CD4-positive, alpha-beta T cell (primary cell): Measurements from ENCODE around the gene BTN1A1. TPM values are rescaled to one million over a fixed set of nuclear protein-coding genes. Genes with fewer than 3 reads are reported as not detected.

Source experiments
- ATAC-seq: fragments of 200-7000 bp; cut with Tn5 transposase; one replicate; pipeline ENCODE4 v1.10.0; 2022; ENCODE audit warnings: mild to moderate bottlenecking; ENCODE audit not compliant: poor library complexity
- CTCF ChIA-PET: fragments of 350-600 bp; sonication (Branson Sonifier 250); formaldehyde crosslinking; loops from one replicate; lab custom pipeline; 2021; ENCODE audit warnings: antibody characterized with exemption, inconsistent platforms; lab: Charles Lee
- POLR2A ChIA-PET: fragments of 350-600 bp; sonication (Branson Sonifier 250); formaldehyde crosslinking; loops from one replicate; lab custom pipeline; 2021; ENCODE audit warnings: antibody characterized with exemption, inconsistent platforms; lab: Charles Lee
- DNase-seq, 14 experiments: peaks; one replicate each; pipeline ENCODE4 v3.0.0-alpha.2; 2013 to 2020; ENCODE audit warnings: mixed read lengths in 2 of 14
- H3K27ac ChIP-seq, 2 donors: one replicate each; pipeline versions ENCODE4 v1.5.1 to v1.7.0; 2013; ENCODE audit warnings: low read length in 2 of 2, low read depth in 1 of 2, mild to moderate bottlenecking in 1 of 2
- H3K27me3 ChIP-seq, 2 experiments: 1 replicate in 1 of 2; 2 replicates in 1 of 2; pipeline versions ENCODE4 v1.6.1 to v1.7.0; 2013; ENCODE audit warnings: low read length in 2 of 2, control low read depth in 1 of 2, mild to moderate bottlenecking in 1 of 2, moderate library complexity in 1 of 2; ENCODE audit not compliant: insufficient read depth in 2 of 2, control insufficient read depth in 1 of 2
- H3K36me3 ChIP-seq: one replicate; pipeline ENCODE4 v1.6.1; 2013; ENCODE audit warnings: low read length, control low read depth; ENCODE audit not compliant: insufficient read depth
- H3K4me1 ChIP-seq: one replicate; pipeline ENCODE4 v1.6.1; 2013; ENCODE audit warnings: low read length, control low read depth; ENCODE audit not compliant: insufficient read depth
- H3K4me3 ChIP-seq: one replicate; pipeline ENCODE4 v1.5.1; 2013; ENCODE audit warnings: mild to moderate bottlenecking, low read length, moderate library complexity
- H3K9me3 ChIP-seq, 2 experiments: 1 replicate in 1 of 2; 2 replicates in 1 of 2; pipeline versions ENCODE4 v1.6.1 to v1.7.0; 2013; ENCODE audit warnings: low read length in 2 of 2, mild to moderate bottlenecking in 2 of 2, control low read depth in 1 of 2, moderate library complexity in 1 of 2; ENCODE audit not compliant: control insufficient read depth in 1 of 2, insufficient read depth in 1 of 2
- H3K27ac Mint-ChIP-seq: one replicate; pipeline ENCODE4 v1.8.0; 2020; ENCODE audit warnings: mixed read lengths
- H3K27me3 Mint-ChIP-seq: one replicate; pipeline ENCODE4 v1.8.0; 2021; ENCODE audit warnings: mixed read lengths
- H3K36me3 Mint-ChIP-seq: one replicate; pipeline ENCODE4 v1.8.0; 2021; ENCODE audit warnings: low read depth, mixed read lengths
- H3K4me1 Mint-ChIP-seq: one replicate; pipeline ENCODE4 v1.8.0; 2021; ENCODE audit warnings: low read depth, mixed read lengths
- H3K4me3 Mint-ChIP-seq: one replicate; pipeline ENCODE4 v1.8.0; 2020; ENCODE audit warnings: mild to moderate bottlenecking, mixed read lengths
- H3K9me3 Mint-ChIP-seq: one replicate; pipeline ENCODE4 v1.8.0; 2020; ENCODE audit warnings: mixed read lengths
- CTCF ChIP-seq: fragments of 200-600 bp; IDR thresholded peaks from one replicate; pipeline ENCODE4 v1.8.0; 2022; ENCODE audit warnings: antibody characterized with exemption, mild to moderate bottlenecking
- intact Hi-C, 2 experiments: fragments of 100-400 bp; cut with DNase I in 1 of 2; cut with micrococcal nuclease in 1 of 2; formaldehyde crosslinking; loops; one replicate each; pipeline versions ENCODE4 v1.15.1 to v1.9.0; 2023 to 2025; cut with DNase I, micrococcal nuclease
- total RNA-seq, 174 experiments: library from RNA in 2 of 174; stranded (reverse) in 2 of 174; gene quantifications; one replicate each; pipeline ENCODE4 v1.2.3 and lab custom pipeline; 2021 to 2026

Gene BTN1A1
- total RNA-seq, 2 experiments from 2014 or later = not detected

DNA sequence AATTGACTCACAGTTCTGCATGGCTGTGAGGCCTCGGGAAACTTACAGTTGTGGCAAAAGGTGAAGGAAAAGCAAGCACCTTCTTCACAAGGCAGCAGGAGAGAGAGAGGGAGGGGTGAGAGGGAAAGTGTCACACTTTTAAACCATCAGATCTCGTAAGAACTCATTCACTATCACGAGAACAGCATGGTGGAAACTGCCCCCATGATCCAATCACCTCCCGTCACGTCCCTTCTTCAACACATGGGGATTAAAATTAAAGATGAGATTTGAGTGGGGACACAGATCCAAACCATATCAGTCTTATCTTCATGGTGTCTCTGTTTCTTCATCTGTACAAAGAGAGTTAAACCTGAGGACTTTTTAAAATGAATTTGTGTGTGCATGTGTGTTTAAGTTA is 13.7 kb upstream of the BTN1A1 start:
- Histone ChIP-seq H3K27me3 (no peaks in the 10 kb centered on the region), H3K27ac (no peak overlapping the region), H3K9me3 (peaks cover 0 to 7% of the 10 kb centered on the region in 2 experiments), H3K4me3 (no peak overlapping the region), H3K4me1 (no peaks in the 10 kb centered on the region), H3K36me3 (no peaks in the 10 kb centered on the region)
- intact Hi-C loops = no loop called here
- H3K36me3 Mint-ChIP-seq = no peaks in the 10 kb centered on the region
- ChIA-PET POLR2A (no interaction called here), CTCF (no interaction called here)
- H3K4me3 Mint-ChIP-seq = no peak overlapping the region
- no peak for DNase-seq
- no peak for TF ChIP-seq CTCF
- no peaks in the 10 kb centered on the region for H3K4me1 Mint-ChIP-seq
- H3K9me3 Mint-ChIP-seq = peaks cover 9% of the 10 kb centered on the region
- ATAC-seq = no peak
- no peak overlapping the region for H3K27ac Mint-ChIP-seq
- H3K27me3 Mint-ChIP-seq = no peaks in the 10 kb centered on the region

GRCh38 chr6:26487466-26487865 is 12.6 kb upstream of the BTN1A1 start:
- DNase-seq = no peak
- Mint-ChIP-seq H3K27ac (no peak overlapping the region), H3K4me3 (no peak overlapping the region), H3K36me3 (no peaks in the 10 kb centered on the region), H3K4me1 (no peaks in the 10 kb centered on the region), H3K9me3 (peaks cover 9% of the 10 kb centered on the region), H3K27me3 (no peaks in the 10 kb centered on the region)
- intact Hi-C loops = no loop called here
- Histone ChIP-seq H3K27ac (no peak overlapping the region), H3K9me3 (peaks cover 0 to 7% of the 10 kb centered on the region in 2 experiments), H3K4me1 (no peaks in the 10 kb centered on the region), H3K4me3 (no peak overlapping the region), H3K27me3 (no peaks in the 10 kb centered on the region), H3K36me3 (no peaks in the 10 kb centered on the region)
- no peak for ATAC-seq
- no peak for TF ChIP-seq CTCF
- CTCF ChIA-PET = no interaction called here
- POLR2A ChIA-PET = interaction anchor here (1.0 kb wide), 1 partner anchor 35 kb away, joined by 4 read pairs; no protein-coding TSS in a partner anchor

GRCh38 chr6:26489996-26490964 is 9.8 kb upstream of the BTN1A1 start:
- H3K9me3 Mint-ChIP-seq = peaks cover 9% of the 10 kb centered on the region
- no peak for TF ChIP-seq CTCF
- intact Hi-C loops = loop anchor here in 1 of 2 experiments (5.0 kb wide), 1 partner anchor 148 kb away; no protein-coding TSS in a partner anchor
- Histone ChIP-seq H3K27me3 (no peaks in the 10 kb centered on the region), H3K36me3 (no peaks in the 10 kb centered on the region), H3K4me1 (no peaks in the 10 kb centered on the region), H3K27ac (no peak overlapping the region), H3K4me3 (no peak overlapping the region), H3K9me3 (peaks cover 0 to 7% of the 10 kb centered on the region in 2 experiments)
- no peaks in the 10 kb centered on the region for H3K27me3 Mint-ChIP-seq
- H3K27ac Mint-ChIP-seq = no peak overlapping the region
- no peaks in the 10 kb centered on the region for H3K4me1 Mint-ChIP-seq
- POLR2A ChIA-PET = interaction anchor here (1.1 kb wide), 1 partner anchor 47 kb away, joined by 3 read pairs; no protein-coding TSS in a partner anchor
- H3K4me3 Mint-ChIP-seq = no peak overlapping the region
- ATAC-seq (no peak), DNase-seq (no peak)
- CTCF ChIA-PET = no interaction called here
- no peaks in the 10 kb centered on the region for H3K36me3 Mint-ChIP-seq
